HG03139 (cell line): Measurements from ENCODE around the gene TTC21A.

ENCODE experiments used
- ATAC-seq: cut with Tn5 transposase; IDR thresholded peaks from one replicate; pipeline ENCODE4 v1.9.1; 2021; ENCODE audit not compliant: unreplicated experiment

TTC21A gene

DNA sequence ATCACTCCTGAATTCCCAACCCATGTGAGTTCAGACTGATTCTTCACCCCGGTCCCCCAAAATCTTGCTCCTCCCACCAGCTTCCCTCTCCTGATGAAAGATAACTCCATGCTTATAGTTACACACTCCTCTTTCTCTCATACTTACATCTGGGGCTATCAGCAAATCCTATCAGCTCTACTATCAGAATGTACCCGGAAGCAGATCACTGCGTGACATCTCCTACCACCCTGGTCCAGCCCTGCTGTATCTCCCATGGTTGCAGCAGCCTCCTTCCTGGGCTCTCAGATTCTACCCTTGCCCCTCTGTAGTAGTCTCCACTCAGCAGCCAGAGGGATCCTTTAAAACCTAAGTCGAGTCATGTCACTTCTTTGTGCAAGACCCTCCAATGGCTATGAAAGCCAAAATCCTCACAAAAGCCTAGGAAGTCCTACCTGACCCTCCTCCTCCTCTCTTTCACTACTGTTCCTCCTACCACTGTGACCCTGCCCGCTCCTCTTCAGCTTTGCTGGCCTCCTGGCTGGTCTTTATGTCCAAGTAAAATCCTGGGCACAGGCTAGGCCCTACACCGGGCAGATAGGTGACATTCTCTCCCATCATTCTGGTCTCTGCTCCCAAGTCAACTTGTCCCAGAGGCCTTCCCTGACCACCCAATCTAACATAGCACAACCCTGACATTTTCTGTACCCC, 68.7 kb downstream of the TTC21A start:
- ATAC-seq, result no peak

DNA sequence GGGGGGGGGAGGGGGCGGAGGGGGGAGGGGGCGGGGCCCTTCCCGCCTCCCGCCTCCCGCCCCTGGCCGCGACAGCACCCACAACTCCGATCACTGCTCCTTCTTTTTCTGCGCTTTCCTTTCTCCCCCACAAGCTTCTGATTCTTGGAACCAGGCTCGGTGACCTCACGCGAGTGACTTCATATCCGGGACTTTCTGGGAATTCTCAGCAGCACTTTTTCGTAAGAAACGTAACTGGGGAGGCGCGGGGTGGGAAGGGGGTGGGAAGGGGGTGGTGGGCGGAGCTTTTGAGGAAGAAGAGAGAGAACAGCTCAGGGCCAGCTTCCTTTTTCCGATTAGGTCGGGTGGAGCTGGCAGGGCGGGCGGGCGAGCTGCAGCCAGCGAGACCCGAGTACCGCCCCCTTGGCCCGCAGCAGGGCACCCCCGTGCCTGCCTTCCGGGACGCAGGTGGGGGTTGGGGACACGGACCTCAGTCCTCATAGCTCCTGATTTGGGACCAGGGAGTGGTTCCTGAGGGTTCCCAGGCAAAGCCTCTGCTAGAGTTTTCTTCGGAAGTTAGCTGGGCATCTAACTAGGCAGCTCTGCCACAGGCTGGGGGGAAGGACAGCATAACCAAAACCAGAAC, 70.3 kb downstream of the TTC21A start:
- peak; percentile 34 for ATAC-seq

DNA sequence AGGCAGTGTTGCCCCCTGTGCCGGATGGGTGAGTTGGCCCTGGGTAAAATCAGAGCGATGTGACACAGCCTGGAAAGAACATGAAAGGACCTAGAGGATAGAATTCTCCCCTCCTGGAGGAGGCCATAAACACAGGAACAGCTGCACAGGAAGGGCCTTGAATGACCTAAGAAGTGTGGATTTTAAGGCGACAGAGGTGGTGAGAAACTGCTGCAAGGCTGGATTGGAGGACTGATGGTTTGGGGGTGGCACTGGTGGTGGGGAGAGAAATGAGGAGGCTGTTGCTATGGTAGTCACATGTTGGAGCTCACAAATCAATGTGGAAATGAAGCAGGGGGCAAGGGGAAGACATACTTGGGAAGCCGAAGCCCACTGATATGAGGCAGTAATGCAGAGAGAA, 71.1 kb downstream of the TTC21A start:
- ATAC-seq, result no peak

DNA sequence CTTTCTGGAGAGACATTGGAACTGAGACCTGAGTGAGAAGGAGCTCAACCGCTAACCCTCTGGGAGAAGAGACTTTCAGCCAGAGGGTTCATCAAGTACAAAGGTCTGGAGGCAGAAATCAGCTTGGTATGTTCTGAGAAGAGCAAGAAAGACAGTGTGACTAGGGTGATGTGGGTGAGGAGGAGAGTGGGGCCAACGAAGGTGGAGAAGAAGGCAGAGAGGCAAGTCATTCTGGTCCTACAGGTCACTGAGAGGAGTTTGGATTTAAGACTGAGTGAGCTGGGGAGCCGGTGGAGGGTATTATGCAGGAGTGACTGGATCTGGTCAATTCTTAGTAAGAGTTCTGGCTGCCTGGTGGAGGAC, 72.7 kb downstream of the TTC21A start:
- ATAC-seq, result no peak

DNA sequence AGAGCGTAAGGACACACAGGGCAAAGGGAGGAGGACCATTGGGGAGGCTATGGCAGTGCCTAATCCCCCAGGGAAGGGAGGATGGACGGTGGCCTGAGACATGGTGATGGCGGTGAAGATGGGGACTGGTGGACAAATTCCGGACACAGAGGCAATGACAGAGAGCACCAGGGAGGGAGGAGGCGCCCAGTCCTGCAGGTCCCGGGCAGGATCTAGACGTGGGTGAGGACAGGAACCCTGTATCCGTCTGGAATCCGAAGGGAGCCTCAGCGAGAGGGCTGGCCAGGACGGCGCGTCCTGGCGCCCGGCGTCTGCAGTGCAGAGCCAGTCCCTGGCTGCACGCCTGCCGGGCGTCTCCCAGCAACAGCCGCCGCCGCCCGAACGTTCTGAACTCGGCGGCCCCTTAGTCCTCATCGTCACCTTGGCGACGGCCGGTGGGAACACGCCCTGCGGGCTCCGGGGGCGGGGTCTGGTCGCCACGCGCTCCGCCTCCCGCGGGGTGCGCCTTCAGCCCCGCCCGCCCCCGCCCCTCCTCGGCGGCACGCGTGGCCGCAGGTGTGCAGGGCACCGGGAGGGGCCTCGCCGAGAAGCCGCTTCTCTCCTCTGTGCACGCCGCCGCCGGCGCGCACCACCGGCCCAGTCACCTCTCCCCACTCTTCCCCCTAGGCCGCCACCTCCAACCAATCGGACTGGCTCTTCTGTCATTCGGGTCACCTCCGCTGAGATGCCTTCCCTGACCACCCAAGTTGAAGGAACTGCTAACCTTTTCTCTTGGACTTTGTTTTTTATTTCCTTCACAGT, 73.3 kb downstream of the TTC21A start:
- peak; percentile 87 for ATAC-seq

DNA sequence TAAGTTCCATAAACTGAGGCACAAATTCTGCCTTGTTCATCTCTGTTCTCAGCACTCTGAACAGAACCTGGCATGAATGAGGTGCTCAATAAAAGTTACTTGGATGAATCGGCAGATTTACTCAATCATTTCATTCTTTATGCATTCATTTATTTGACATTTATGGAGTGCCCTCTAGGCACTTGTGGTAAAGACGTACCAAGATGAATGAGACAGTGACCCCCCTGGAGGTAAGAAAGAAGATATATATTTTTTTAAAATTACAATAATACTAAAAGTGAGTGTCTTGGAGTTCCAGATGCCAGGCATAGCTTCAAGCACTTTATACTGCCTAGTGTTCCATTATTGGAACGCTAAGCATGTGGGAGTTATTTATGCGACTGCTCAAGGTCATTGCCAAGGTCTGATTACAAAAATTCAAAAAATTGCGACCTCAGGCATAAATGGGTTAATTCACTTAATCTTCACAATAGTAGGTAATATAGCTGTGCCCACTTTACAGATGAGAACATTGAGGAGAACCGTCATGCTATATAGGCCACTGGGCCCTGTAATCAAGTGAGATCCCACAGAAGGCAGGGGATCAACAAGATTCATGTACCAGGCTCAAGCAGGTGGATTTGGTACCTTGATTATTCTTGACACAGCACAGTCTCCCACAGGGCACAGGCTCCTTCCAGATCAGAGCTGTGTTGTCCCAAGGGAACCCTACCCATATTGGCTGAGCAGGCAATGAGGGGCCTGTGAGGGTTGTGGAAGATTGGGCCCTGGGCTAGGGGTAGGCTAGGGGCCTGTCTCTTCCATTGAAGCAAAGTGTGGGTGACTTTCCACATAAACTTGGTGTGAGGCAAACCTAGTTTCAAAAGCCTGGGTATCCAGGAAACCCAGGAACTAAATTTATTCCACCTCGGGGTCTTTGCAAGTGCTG, 74.2 kb downstream of the TTC21A start:
- ATAC-seq, result no peak

DNA sequence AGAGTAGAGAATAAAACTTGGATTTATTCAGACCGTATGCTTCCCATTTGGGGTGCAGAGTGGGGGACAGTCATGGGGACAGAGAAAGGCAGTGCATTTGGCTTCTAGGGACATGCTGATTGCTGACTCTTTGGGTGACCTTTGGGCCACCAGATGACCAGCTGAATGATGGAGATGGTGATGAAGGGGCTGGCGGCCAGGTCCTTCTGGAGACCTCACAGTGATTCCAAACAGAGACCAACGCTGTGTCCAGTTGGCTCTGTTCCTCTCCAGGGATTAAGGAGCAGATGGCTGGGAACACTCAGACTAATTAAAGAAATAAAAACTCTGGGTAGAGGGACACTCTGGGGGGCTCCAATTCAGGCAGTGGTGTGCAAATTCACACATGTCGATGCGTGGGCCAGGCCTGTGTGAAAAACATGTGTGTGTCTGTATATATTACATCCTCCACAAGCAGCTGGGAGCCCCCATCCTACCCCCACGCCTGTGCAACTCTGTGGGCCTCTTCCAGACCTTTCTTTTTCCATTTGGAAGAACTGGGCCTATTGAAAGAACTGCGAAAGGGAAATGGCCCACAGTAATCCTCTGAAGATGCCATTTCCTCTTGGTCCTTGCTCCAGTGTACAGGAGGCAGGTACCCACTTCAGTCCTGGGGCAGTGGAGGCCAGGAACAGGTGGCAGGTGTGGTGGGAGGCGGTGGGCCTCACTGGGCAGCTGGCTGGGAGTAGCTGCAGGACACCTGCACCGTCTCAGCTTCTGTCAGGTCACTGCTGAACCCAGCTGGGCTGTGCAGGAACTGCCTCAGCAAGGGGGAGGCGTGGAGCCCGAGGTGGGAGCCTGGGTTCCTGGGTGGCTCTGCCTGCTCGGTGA, 76.0 kb downstream of the TTC21A start:
- ATAC-seq, result no peak

DNA sequence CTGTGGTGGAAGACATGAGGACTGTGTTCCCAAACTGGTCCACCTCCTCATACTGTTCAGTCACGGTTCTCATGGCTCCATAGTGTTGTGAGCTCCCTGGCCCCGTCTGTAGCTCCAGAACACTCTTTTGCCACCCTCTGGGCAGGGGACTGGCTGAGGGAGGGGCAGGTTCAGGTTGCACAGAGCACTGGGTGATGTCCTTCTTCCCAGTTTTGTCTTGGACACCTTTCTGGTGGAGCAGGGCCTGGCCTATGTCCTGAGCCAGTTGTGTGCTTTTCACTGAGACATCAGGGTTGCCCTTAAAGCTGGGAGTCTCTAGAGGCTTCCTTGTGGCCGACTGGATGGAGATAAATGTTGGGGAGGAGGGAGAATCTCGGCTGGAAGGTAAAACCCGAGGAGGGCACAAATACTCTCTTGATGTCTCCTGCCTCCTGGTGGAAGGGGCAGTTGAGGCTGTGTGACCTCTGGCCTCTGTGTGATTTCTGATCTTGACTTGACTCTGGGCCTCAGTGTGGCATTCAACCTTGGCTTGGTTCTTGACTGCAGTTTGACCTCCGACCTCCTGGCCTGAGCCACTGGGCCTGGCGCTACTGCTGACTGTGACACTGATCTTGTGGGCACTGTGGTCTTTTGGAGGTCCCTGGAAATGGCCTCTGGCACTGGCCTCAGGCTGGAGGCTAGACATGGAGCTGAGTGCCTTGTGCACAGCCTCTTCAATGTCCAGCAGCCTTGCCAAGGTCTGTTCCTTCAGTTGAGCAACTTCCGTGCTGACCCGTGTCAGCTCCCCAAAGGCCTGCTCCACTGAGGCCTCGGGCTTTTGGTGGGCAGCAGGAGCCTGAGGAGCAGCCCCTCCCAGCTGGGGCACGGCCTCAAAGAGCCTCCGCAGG, 76.8 kb downstream of the TTC21A start:
- ATAC-seq, result no peak

DNA sequence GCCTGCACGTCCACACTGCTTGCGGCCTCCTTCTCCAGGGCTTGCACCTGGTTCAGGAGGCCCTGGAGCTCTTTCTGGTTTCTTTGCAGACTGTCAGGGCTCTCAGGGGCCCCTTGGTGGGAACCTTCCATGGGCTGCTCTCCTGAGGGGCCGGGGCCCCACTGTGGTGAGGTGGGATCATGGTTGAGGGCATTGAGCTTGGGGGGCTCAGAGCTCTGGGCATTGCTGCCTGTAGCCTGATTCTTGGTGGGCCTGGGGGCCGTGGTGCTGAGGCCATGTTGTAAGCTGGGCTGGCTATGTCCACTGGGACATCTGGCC, 77.4 kb downstream of the TTC21A start:
- no peak for ATAC-seq

DNA sequence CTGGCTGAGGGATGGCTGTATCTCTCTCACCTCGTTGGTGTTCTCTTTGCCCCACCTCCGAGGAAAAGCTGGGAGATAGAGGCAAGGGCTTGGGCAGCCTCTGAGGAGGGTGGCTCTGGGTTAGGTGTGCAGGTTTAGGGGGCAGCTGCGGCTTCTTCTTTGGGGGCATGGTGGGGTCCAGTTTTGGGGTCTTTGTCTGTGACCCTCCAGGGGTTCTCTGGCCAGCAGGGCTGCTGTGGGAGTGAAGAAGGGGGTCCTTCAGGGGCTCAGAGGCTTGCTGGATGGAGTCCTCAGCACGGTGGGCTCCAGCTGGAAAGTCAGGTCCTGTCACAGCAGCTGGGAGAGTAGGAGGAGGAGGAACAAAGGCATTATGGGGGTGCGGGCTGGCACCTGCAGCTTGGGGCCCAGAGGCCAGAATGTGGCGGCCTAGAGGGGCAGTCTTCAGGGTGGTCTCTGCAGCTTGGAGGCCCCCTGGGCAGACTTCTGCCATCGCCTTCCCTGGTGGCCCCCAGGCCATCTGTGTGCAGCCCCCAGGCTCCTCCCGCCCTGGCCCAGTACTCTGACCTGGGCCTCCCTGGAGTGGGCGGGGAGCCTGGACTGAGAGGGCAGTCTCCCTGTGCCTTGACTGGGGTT, 78.0 kb downstream of the TTC21A start:
- no peak for ATAC-seq

DNA sequence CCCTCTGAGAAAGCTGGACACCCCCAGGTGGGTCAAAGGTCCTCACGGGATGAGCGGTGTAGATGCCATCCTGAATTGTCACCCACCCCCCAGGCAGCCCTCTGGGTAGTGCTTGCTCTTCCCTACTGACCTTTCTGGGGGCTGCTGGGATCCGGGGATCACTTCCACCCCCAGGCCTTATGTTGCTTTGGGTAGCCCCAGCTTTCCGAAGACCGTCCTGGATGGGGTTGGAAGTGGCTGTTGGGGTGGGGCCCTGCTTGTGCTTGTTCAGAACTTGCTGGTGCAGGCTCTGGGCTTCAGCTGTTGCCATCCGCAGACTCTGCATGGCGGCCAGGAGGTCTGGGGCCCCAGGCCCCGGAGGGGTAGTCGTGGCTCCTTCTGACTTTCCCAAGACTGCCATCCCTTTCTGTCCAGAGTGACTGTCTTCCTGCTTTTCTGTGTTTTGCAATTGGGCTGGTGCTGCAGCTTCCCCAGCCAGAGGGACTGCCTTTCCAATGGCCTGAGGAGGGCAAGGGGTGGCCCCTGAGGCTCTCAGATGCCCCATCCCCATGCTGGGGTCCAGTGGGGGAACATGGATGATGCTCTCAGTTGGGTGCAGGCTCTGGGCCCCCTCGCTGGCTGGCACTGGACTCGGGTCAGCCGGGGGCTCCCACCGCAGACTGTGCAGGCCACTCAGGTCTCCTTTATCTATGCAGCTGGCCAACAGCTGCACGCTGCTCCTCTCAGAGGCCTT, 78.6 kb downstream of the TTC21A start:
- ATAC-seq, result no peak

DNA sequence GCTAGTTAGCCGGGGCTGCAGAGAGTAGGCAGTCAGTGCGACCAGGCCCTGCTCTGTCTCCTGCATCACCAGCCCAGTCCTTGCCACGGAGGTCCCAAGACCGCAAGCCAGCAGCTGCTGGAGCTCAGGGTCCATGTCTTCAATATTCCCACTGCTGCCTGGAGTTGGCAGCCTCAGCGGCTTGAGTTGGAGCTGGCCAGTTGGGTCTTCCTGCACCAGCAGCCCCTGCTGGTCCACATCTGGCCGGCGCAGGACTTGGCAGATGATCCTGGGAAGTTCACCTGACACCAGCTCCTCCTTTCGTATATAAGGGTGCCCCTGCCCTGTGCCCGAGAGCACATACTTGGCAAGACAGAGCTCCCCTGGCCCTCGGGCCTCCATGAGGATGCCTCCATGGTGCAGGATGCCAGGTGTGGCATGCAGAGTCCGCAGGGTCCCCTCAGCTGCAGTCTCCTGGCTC, 79.2 kb downstream of the TTC21A start:
- ATAC-seq, result no peak

DNA sequence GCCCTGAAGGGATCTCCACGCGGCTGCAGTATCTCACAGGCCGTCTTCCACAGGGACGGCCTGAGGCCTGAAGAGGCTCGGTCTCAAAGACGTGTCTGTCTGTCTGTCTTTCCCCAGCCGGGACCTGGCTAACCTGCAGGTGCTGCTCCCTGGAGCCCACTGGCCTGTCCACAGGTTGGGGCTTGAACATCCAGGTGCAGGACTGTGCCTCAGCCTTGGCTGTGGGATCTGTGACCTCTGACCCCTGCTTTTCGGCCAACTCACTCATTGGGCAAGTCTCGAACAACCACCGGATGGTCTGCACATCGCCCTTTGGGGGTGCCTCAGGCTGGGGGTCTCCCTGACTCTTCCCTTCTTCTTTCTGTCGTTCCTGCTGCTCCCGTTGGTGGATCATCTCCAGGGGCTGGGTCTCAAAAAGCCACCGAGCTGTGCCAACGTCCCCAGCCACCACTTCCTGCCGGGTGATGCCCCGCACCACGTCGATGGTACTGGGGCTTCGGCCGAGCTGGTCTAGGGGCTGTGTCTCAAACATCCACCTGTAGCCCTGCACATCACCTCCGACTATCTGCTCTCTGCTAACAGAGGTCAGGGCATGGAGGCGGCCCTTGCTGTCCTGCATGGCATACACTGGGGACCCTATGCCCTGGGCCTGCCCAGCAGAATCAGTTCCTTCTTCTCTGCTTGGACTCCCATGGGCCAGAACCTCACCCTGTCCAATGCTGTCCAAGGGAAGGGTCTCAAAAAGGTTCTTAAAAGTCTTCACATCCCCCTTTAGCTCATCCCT, 80.1 kb downstream of the TTC21A start:
- no peak for ATAC-seq
